HFFc6 (cell line): ENCODE data around the gene ZNF473. TPM values are rescaled to one million over a fixed set of nuclear protein-coding genes. Genes with fewer than 3 reads are reported as not detected.
A peak's percentile ranks its signal among the peaks of the same experiment; 100 is the strongest.

ENCODE experiments used
- DNase-seq: peaks from one replicate; pipeline ENCODE4 v3.0.0-alpha.2; 2018
- H3K27ac Mint-ChIP-seq: 2 replicates; pipeline ENCODE4 v1.8.0; 2020; ENCODE audit warnings: mild to moderate bottlenecking, mixed read lengths
- H3K27me3 Mint-ChIP-seq: 2 replicates; pipeline ENCODE4 v1.8.0; 2021; ENCODE audit warnings: mild to moderate bottlenecking, moderate library complexity, mixed read lengths; ENCODE audit not compliant: insufficient read depth
- H3K36me3 Mint-ChIP-seq: 2 replicates; pipeline ENCODE4 v1.8.0; 2021; ENCODE audit warnings: low read depth, mixed read lengths
- H3K4me1 Mint-ChIP-seq: 2 replicates; pipeline ENCODE4 v1.8.0; 2020; ENCODE audit warnings: low read depth, mixed read lengths
- H3K4me3 Mint-ChIP-seq: 2 replicates; pipeline ENCODE4 v1.8.0; 2020; ENCODE audit warnings: mild to moderate bottlenecking, moderate library complexity, mixed read lengths
- H3K9me3 Mint-ChIP-seq: 2 replicates; pipeline ENCODE4 v1.8.0; 2020; ENCODE audit warnings: mild to moderate bottlenecking, mixed read lengths
- CTCF ChIP-seq: fragments of 200-600 bp; sonication (generic); IDR thresholded peaks from 2 replicates; pipeline ENCODE4 v1.5.0; 2021; ENCODE audit warnings: antibody characterized with exemption, mild to moderate bottlenecking
- total RNA-seq, 6 experiments: library from RNA; stranded (reverse); fragmentation: NEBNext Ultra II Directional; extraction: Animal tissue kit (Norgen Biotek cat#: 25700); gene quantifications; 2 replicates in 1 of 6; 3 replicates in 5 of 6; pipeline ENCODE4 v1.2.3, GENCODE V29; 2021

The ZNF473 gene
- total RNA-seq, 6 experiments from 2014 or later, result 5.4 to 7.4 (median 6.6) TPM

GRCh38 chr19:50016225-50016807 is 9.5 kb upstream of the ZNF473 start:
- no peak overlapping the region for H3K27ac Mint-ChIP-seq
- TF ChIP-seq CTCF, result no peak
- no peaks in the 10 kb centered on the region for H3K9me3 Mint-ChIP-seq
- peaks cover 38% of the 10 kb centered on the region for H3K36me3 Mint-ChIP-seq
- H3K27me3 Mint-ChIP-seq, result peaks cover 2% of the 10 kb centered on the region; the same call in 1 of the 2 replicates
- no peak for DNase-seq
- no peak overlapping the region for H3K4me3 Mint-ChIP-seq
- H3K4me1 Mint-ChIP-seq, result no peaks in the 10 kb centered on the region

- peaks cover 26% of the 10 kb centered on the region for H3K36me3 Mint-ChIP-seq
- peaks cover 5% of the 10 kb centered on the region; the same call in 1 of the 2 replicates for H3K27me3 Mint-ChIP-seq
- no peak overlapping the region; the same call in 1 of the 2 replicates for H3K27ac Mint-ChIP-seq
- H3K9me3 Mint-ChIP-seq, result no peaks in the 10 kb centered on the region
- H3K4me1 Mint-ChIP-seq, result peaks cover 20% of the 10 kb centered on the region
- DNase-seq, result no peak
- no peak overlapping the region for H3K4me3 Mint-ChIP-seq
- TF ChIP-seq CTCF, result no peak
These were observed 5.3 kb upstream of the ZNF473 start for GRCh38 chr19:50020481-50020880.

- no peak for DNase-seq
- no peak overlapping the region for H3K4me3 Mint-ChIP-seq
- peaks cover 37% of the 10 kb centered on the region for H3K4me1 Mint-ChIP-seq
- peaks cover 6% of the 10 kb centered on the region; the same call in 1 of the 2 replicates for H3K27me3 Mint-ChIP-seq
- H3K9me3 Mint-ChIP-seq, result peaks cover 7% of the 10 kb centered on the region
- peaks cover 26% of the 10 kb centered on the region for H3K36me3 Mint-ChIP-seq
- no peak for TF ChIP-seq CTCF
- peak overlapping the region; percentile 46 for H3K27ac Mint-ChIP-seq
These were observed 3.0 kb upstream of the ZNF473 start for GRCh38 chr19:50022823-50023222.

- Mint-ChIP-seq H3K27me3 (peaks cover 6% of the 10 kb centered on the region; the same call in 1 of the 2 replicates), H3K36me3 (peaks cover 24% of the 10 kb centered on the region), H3K4me3 (peak overlapping the region; percentile 99), H3K27ac (peak overlapping the region; percentile 100), H3K9me3 (peaks cover 7% of the 10 kb centered on the region), H3K4me1 (peaks cover 37% of the 10 kb centered on the region)
- TF ChIP-seq CTCF, result no peak
- no peak for DNase-seq
These were observed 1.1 kb upstream of the ZNF473 start for GRCh38 chr19:50024719-50025021.

GRCh38 chr19:50025022-50025793 is 597 bp upstream of the ZNF473 start, which contains the start of gene VRK3:
VRK3 (minus strand) TSS chr19:50025372; CDS start chr19:50016162, 9,210 bp downstream.
- TF ChIP-seq CTCF, result peak; percentile 38
- Mint-ChIP-seq H3K9me3 (peaks cover 7% of the 10 kb centered on the region), H3K4me3 (peak within 1 kb of the TSS; percentile 99), H3K36me3 (peaks cover 25% of the 10 kb centered on the region), H3K27ac (peak within 1 kb of the TSS; percentile 100), H3K27me3 (peaks cover 6% of the 10 kb centered on the region; the same call in 1 of the 2 replicates), H3K4me1 (peaks cover 37% of the 10 kb centered on the region)
- DNase-seq, result peak; percentile 100
